Activated B cell treated with CpG ODN at 0.5 μM for 24 hours (primary cell): ENCODE data around the gene RAB40B. TPM values are rescaled to one million over a fixed set of nuclear protein-coding genes. Genes with fewer than 3 reads are reported as not detected.

ENCODE experiments used
- ATAC-seq: fragments of 200-7000 bp; cut with Tn5 transposase; one replicate; pipeline ENCODE4 v1.10.0; 2021; ENCODE audit warnings: low read depth, mild to moderate bottlenecking, moderate library complexity
- CTCF ChIA-PET: fragments of 350-600 bp; sonication (Branson Sonifier 250); formaldehyde crosslinking; loops from one replicate; lab custom pipeline; 2021; ENCODE audit warnings: antibody characterized with exemption; lab: Charles Lee
- POLR2A ChIA-PET: fragments of 350-600 bp; sonication (Branson Sonifier 250); formaldehyde crosslinking; loops from one replicate; lab custom pipeline; 2021; ENCODE audit warnings: antibody characterized with exemption; lab: Charles Lee
- DNase-seq: peaks from one replicate; pipeline ENCODE4 v3.0.0; 2022
- H3K27ac Mint-ChIP-seq: one replicate; pipeline ENCODE4 v1.8.0; 2020; ENCODE audit warnings: mixed read lengths
- H3K27me3 Mint-ChIP-seq: one replicate; pipeline ENCODE4 v1.8.0; 2021; ENCODE audit warnings: mixed read lengths
- H3K36me3 Mint-ChIP-seq: one replicate; pipeline ENCODE4 v1.8.0; 2021; ENCODE audit warnings: low read depth, mixed read lengths
- H3K4me1 Mint-ChIP-seq: one replicate; pipeline ENCODE4 v1.8.0; 2021; ENCODE audit warnings: mixed read lengths
- H3K4me3 Mint-ChIP-seq: one replicate; pipeline ENCODE4 v1.8.0; 2020; ENCODE audit warnings: mild to moderate bottlenecking, mixed read lengths
- H3K9me3 Mint-ChIP-seq: one replicate; pipeline ENCODE4 v1.8.0; 2020; ENCODE audit warnings: mixed read lengths
- intact Hi-C: fragments of 100-400 bp; cut with micrococcal nuclease; formaldehyde crosslinking; loops from one replicate; pipeline ENCODE4 v1.15.1; 2024
- total RNA-seq: library from RNA; stranded (reverse); gene quantifications from 2 replicates; pipeline ENCODE4 v1.2.3, GENCODE V29; 2022
- TF ChIP-seq, protein P1 (sequence below): fragments of 200-600 bp; IDR thresholded peaks from one replicate; pipeline ENCODE4 v1.8.0; 2022; ENCODE audit warnings: antibody characterized with exemption, mild to moderate bottlenecking

Gene RAB40B
- total RNA-seq, 1 donor from 2014 or later: 2.6 TPM

DNA sequence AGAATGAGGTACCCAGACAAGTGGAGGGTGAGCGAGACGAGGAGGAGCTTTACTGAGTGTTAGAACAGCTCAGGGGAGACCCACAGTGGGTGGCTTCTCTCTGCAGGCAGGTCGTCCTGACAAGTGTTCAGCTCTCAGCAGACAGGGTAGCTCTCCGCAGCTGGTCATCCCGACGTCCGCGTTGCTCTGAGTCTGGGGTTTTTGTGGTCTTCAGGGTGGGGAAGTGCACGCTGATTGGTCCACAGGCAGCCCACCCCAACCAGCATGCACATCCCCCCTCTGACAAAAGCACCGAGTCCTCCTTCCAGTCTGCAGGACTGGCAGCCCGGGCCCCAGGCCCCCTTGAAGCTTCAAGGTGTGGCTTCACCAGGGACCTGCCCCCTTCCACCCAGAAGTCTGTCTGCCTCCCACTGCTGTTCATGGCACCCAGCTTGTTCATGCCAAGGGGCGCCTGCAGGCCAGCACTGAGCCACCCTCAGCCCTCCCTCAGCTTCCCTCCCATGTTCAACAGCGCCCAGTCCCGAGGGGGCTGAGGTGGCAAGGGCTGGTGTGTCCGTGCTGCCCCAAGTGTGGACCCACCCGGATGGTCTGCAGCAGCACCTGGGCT, 30.4 kb downstream of the RAB40B start:
- H3K4me1 Mint-ChIP-seq: peaks cover 6% of the 10 kb centered on the region
- POLR2A ChIA-PET: no interaction called here
- intact Hi-C loops: loop anchor here (1.0 kb wide), 1 partner anchor 107 kb away; no protein-coding TSS in a partner anchor
- DNase-seq: no peak
- TF ChIP-seq, protein P1, sequence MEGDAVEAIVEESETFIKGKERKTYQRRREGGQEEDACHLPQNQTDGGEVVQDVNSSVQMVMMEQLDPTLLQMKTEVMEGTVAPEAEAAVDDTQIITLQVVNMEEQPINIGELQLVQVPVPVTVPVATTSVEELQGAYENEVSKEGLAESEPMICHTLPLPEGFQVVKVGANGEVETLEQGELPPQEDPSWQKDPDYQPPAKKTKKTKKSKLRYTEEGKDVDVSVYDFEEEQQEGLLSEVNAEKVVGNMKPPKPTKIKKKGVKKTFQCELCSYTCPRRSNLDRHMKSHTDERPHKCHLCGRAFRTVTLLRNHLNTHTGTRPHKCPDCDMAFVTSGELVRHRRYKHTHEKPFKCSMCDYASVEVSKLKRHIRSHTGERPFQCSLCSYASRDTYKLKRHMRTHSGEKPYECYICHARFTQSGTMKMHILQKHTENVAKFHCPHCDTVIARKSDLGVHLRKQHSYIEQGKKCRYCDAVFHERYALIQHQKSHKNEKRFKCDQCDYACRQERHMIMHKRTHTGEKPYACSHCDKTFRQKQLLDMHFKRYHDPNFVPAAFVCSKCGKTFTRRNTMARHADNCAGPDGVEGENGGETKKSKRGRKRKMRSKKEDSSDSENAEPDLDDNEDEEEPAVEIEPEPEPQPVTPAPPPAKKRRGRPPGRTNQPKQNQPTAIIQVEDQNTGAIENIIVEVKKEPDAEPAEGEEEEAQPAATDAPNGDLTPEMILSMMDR: no peak
- no peaks in the 10 kb centered on the region for H3K9me3 Mint-ChIP-seq
- ATAC-seq: no peak
- H3K4me3 Mint-ChIP-seq: no peak overlapping the region
- peaks cover 2% of the 10 kb centered on the region for H3K27me3 Mint-ChIP-seq
- CTCF ChIA-PET: interaction anchor here (0.7 to 1.7 kb wide), 6 partner anchors 94 to 217 kb away, joined by 3 to 5 read pairs (median 4); no protein-coding TSS in a partner anchor
- H3K36me3 Mint-ChIP-seq: no peaks in the 10 kb centered on the region
- no peak overlapping the region for H3K27ac Mint-ChIP-seq

DNA sequence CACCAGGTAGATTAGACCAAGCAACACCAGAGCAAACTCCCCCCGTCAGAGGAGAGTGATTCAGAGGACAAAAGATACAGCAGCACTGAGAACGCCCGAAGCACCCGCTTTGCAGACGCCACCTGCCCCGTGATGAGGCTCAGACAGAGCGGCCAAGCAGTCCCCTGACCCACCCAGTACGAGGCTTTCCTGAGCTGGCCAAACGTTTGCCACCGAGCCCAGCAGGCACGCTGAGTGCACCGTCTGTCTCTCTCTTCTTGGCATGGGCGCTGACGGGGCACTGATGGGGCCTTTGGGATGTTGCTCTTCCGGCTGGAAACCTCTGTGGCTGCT, 30.9 kb downstream of the RAB40B start:
- DNase-seq (no peak), ATAC-seq (no peak)
- H3K36me3 Mint-ChIP-seq: no peaks in the 10 kb centered on the region
- intact Hi-C loops: no loop called here
- ChIA-PET CTCF (interaction anchor here (1.0 kb wide), 1 partner anchor 100 kb away, joined by 3 read pairs; no protein-coding TSS in a partner anchor), POLR2A (no interaction called here)
- TF ChIP-seq, protein P1: no peak
- no peaks in the 10 kb centered on the region for H3K9me3 Mint-ChIP-seq
- H3K27ac Mint-ChIP-seq: no peak overlapping the region
- H3K4me1 Mint-ChIP-seq: peaks cover 6% of the 10 kb centered on the region
- peaks cover 2% of the 10 kb centered on the region for H3K27me3 Mint-ChIP-seq
- no peak overlapping the region for H3K4me3 Mint-ChIP-seq

DNA sequence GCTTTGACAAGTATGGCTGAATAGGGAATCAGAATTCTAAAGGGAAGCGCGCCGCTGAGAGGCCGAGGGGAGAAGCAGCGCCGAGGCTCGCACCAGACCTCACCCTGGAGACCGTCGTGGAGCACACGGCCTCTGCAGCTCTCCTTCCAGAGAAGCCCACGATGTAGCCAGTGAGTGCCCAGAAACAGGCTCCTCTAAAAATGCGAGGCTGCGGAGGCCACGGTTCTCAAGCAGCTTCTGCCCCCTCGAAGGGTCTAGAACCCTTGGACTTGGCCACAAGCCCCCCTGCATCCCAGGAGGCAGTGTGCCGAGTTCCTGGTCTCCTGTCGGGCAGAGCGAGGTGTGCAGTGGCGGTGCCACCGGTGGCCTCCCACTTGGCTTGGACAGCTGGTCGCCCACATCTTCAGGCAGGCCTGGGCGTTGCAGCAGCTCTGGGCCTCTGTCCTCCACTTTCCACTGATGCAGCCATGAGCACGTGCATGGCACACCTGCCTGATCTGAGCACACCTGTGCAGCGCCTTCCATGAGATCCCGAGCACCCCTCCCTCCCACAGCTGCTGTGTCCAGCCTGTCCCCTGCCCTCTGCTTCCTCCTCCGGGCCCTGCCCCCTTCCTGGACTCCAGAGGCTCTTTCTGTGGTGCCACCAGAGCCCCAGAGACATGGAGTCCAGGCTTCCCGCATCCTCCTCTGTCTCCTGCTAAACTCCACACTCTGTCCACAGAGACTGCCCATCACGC, 31.4 kb downstream of the RAB40B start:
- ChIA-PET CTCF (interaction anchor here (1.0 kb wide), 1 partner anchor 101 kb away, joined by 3 read pairs; no protein-coding TSS in a partner anchor), POLR2A (no interaction called here)
- TF ChIP-seq, protein P1: no peak
- peaks cover 2% of the 10 kb centered on the region for H3K27me3 Mint-ChIP-seq
- DNase-seq (no peak), ATAC-seq (no peak)
- no peak overlapping the region for H3K4me3 Mint-ChIP-seq
- H3K27ac Mint-ChIP-seq: no peak overlapping the region
- H3K4me1 Mint-ChIP-seq: peaks cover 6% of the 10 kb centered on the region
- H3K9me3 Mint-ChIP-seq: no peaks in the 10 kb centered on the region
- H3K36me3 Mint-ChIP-seq: no peaks in the 10 kb centered on the region
- intact Hi-C loops: no loop called here

DNA sequence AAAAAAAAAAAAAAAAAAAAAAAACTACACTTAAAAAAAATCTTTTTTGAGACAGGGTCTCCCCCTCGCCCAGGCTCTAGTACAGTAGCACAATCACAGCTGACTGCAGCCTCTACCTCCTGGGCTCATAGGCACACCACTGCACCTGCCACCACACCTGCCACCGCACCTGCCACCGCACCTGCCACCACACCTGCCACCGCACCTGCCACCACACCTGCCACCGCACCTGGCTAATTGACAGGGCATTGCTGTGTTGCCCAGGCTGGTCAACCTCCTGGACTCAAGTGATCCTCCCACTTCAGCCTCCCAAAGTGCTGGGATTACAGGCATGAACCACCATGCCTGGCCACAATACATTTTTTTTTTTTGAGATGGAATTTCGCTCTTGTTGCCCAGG, 32.6 kb downstream of the RAB40B start:
- DNase-seq: no peak
- peaks cover 2% of the 10 kb centered on the region for H3K27me3 Mint-ChIP-seq
- TF ChIP-seq, protein P1: no peak
- H3K27ac Mint-ChIP-seq: no peak overlapping the region
- no peak for ATAC-seq
- no peaks in the 10 kb centered on the region for H3K36me3 Mint-ChIP-seq
- intact Hi-C loops: no loop called here
- H3K9me3 Mint-ChIP-seq: no peaks in the 10 kb centered on the region
- ChIA-PET POLR2A (interaction anchor here (0.9 kb wide), 1 partner anchor 327 kb away, joined by 3 read pairs; no protein-coding TSS in a partner anchor), CTCF (no interaction called here)
- no peak overlapping the region for H3K4me3 Mint-ChIP-seq
- peaks cover 6% of the 10 kb centered on the region for H3K4me1 Mint-ChIP-seq

DNA sequence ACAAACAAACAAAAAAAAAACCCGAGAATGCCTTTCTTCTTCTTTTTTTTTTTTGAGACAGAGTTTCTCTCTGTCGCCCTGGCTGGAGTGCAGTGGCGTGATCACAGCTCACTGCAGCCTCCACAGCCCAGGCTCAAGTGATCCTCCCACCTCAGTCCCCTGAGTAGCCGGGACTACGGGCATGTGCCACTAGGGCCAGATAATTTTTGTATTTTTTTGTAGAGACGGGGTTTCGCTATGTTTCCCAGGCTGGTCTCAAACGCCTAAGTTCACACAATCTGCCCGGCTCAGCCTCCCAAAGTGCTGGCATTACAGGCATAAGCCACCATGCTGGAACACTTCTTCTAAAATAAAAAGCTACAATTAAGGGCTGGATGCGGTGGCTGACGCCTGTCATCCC, 33.3 kb downstream of the RAB40B start:
- intact Hi-C loops: no loop called here
- H3K4me3 Mint-ChIP-seq: no peak overlapping the region
- peaks cover 2% of the 10 kb centered on the region for H3K27me3 Mint-ChIP-seq
- TF ChIP-seq, protein P1: no peak
- no peak overlapping the region for H3K27ac Mint-ChIP-seq
- ATAC-seq (no peak), DNase-seq (no peak)
- ChIA-PET POLR2A (interaction anchor here (0.9 kb wide), 1 partner anchor 326 kb away, joined by 3 read pairs; no protein-coding TSS in a partner anchor), CTCF (no interaction called here)
- peaks cover 6% of the 10 kb centered on the region for H3K4me1 Mint-ChIP-seq
- H3K36me3 Mint-ChIP-seq: no peaks in the 10 kb centered on the region
- no peaks in the 10 kb centered on the region for H3K9me3 Mint-ChIP-seq
